ENCODE measurements around the gene HSD17B12.

HSD17B12 gene

DNA sequence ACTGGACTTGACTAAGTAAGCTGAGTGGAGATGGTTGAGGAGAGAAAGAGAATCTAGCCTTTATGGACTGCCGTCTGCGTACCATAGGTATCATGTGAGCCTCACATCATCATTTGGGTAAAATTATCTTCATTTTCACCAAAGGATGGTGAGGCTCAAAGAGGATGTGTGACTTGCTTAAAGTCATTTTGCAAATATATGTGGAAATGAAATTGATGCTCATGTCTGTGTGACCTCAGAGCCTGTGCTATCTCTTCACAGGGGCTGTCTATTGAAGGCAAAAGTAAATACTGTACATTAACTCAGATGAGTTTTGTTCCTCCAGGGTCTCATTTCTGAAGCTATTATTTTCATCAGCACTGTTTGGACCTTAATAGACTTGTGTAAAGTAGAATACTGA lies 116.8 kb downstream of the HSD17B12 start:
- in situ Hi-C loops (cut with MboI; ENCODE audit: low sequenced_read_pairs), result no loop called here

GRCh38 chr11:43797866-43798265 lies 117.3 kb downstream of the HSD17B12 start:
- in situ Hi-C loops (cut with MboI; ENCODE audit: low sequenced_read_pairs), result no loop called here

DNA sequence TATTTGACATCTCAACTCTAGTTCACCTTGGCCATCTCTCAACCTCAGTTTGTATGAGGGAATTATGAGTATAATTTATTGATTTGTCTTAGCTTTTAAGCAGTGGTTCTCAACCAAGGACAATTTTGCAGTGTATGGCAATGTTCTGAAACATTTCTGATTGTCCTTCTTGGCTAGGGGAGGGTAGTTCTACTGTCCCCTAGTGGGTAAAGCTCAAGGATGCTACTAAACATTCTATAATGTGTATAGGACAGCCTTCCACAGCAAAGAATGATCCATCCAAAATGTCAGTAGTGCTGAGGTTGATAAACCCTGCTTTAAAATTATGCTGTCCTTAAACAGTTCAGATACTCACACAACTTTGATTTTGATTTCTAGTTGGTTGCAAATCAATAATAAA lies 122.0 kb downstream of the HSD17B12 start:
- in situ Hi-C loops (cut with MboI; ENCODE audit: low sequenced_read_pairs), result no loop called here

DNA sequence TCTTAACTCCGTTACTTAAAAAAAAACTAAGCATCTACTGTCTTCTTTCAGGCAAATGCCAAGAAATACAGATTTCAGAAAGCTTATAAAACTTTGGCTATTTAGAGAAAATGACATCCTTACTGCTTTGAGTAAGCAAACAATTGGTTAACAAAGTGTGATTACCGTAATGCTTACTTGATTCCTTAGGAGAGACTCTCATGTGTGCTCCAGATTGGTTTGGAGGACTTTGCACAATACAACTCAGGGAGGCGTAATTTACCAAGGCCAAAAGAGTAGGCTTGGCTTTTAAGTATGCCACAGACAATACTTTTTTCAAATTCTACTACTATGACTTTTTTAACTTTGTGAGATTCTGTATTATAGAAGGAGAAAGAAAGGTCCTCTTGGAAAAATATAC lies 123.2 kb downstream of the HSD17B12 start:
- in situ Hi-C loops (cut with MboI; ENCODE audit: low sequenced_read_pairs), result no loop called here

DNA sequence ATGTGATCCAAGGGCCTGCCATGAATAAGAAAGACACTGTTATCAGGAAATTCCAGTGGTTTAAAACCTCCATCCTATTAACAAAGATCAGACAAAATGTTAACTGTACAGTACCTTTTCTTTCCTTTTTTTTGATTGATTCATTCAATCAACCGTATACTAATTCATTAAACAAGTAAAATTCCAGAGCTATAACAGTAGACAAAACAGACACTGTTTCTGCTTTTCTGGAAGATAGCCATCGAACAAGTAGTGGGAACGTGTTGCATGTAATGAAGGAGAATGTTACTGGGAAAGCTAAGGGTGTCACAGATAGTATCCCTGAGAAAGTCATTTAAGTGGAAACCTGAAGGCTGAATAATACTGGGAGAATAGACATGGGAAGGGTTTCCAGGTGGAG lies 126.4 kb downstream of the HSD17B12 start:
- in situ Hi-C loops (cut with MboI; ENCODE audit: low sequenced_read_pairs), result no loop called here

GRCh38 chr11:43810929-43811596 lies 130.5 kb downstream of the HSD17B12 start:
- in situ Hi-C loops (cut with MboI; ENCODE audit: low sequenced_read_pairs), result no loop called here

DNA sequence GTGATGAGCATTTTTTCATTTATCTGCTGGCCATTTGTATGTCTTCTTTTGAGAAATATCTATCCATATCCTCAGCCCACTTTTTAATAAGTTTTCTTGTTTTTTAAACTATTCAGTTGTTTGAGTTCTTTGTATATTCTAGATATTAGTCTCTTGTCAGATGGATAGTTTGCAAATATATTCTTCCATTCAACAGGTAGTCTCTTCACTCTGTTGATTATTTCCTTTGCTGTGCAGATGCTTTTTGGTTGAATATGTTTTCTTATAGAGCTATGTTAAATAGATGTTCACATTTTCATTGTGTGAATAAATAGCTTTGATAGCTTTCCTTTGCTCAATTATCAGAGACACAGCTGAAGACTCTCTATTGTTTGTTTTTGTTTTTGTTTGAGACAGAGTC lies 131.9 kb downstream of the HSD17B12 start:
- in situ Hi-C loops (cut with MboI; ENCODE audit: low sequenced_read_pairs), result no loop called here

- in situ Hi-C loops (cut with MboI; ENCODE audit: low sequenced_read_pairs), result no loop called here
Measured at GRCh38 chr11:43818220-43818619, 137.7 kb downstream of the HSD17B12 start.

DNA sequence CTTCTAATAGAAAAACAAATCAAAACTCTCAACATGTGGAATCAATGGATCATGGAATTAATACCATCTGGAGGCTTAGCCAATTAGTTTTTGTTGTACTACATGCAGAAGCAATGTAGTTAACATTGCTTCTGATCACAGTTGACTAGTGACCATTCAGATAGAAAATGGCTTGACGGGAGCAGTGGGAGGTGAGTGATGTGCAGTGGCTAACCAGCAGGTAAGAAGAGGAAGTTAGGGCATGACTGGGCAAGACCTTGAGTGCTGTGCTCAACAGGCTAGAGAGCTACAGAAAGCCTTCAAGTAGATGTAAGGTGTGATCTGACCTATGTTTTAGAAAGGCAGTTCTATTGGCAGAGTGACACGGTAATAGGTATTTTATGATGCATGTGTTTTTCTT lies 139.4 kb downstream of the HSD17B12 start:
- in situ Hi-C loops (cut with MboI; ENCODE audit: low sequenced_read_pairs), result no loop called here

DNA sequence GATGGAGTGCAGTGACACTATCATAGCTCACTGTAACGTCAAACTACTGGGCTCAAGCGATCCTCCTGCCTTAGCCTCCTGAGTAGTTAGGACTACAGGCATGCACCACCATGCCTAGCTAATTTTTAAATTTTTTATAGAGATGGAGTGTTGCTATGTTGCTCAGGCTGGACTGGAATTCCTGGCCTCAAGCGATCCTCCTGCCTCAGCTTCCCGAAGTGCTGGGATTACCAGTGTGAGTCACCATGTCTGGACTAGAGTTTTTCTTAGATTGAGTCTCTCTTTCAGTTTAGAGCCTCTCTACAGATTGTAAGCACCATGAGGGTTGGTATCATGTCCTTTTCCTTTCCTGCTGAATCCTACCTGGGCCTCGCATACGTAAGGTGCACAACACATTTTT lies 142.8 kb downstream of the HSD17B12 start:
- in situ Hi-C loops (cut with MboI; ENCODE audit: low sequenced_read_pairs), result no loop called here

DNA sequence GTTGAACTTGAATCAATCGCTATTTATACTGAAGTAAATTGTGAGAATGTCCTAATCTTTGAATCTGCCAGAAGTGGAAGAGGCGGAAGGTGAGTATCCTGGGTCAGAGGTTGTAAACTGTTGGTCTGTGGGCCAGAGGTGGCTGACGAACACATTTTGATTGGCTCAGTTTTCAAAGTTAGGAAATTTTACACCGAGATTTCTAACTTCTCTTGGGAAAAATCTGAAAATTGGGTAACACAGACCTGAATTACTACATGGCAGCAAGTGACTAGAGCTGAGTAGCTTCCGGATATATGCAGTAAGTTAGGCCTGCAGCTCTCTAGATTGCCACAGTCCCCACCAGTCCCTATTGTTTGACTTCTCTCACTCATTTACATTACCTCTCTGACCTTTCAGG lies 143.3 kb downstream of the HSD17B12 start:
- in situ Hi-C loops (cut with MboI; ENCODE audit: low sequenced_read_pairs), result no loop called here

DNA sequence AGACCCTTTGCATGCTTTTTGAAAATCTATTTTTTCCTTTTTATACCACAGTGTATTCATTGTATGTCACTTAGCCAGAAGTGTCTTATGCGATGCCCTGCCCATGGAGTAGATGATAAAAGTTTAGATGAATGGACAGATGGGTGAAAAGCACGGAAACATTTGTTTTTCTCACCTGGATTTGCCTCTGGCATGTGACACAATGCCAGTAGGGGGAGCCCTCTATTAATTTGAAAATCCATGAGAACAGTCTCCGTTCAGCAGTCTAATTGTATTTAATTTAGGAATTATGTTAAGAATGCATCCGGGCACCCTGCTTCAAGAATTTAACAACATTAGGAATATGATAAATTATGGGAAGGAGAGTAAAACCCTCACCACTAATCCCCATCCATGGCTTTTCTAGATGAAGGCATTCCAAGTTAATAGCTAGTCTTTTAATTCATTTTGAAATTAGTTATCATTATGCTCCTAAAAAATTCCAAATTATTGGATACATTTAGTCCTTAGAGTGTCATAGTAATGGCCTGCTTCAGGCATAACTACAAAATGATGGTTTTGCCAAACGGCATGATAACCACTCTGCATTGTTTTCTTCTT lies 144.8 kb downstream of the HSD17B12 start:
- in situ Hi-C loops (cut with MboI; ENCODE audit: low sequenced_read_pairs), result no loop called here

- in situ Hi-C loops (cut with MboI; ENCODE audit: low sequenced_read_pairs), result no loop called here
Measured at GRCh38 chr11:43830928-43831440, 150.4 kb downstream of the HSD17B12 start.

GRCh38 chr11:43832536-43832935 lies 152.0 kb downstream of the HSD17B12 start:
- in situ Hi-C loops (cut with MboI; ENCODE audit: low sequenced_read_pairs), result no loop called here

DNA sequence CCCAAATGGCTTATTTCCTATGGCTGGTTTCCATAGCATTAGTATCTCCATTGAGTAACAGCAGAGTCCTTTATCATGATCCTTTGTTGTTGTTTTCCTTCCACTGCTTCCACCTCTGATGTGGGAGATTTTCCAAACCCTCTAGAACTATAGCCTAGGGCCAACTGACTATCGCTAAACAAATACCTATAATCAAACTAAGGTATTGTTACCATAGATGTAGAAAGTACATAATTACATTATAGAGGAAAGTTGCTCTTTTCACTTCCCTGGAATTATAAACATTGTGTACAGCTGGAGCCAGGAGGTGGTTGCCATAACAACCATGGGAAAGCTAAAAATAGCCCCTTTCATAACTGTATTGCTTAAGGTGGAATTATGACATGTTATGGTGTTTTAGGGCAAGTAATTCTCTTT lies 153.1 kb downstream of the HSD17B12 start:
- in situ Hi-C loops (cut with MboI; ENCODE audit: low sequenced_read_pairs), result no loop called here

DNA sequence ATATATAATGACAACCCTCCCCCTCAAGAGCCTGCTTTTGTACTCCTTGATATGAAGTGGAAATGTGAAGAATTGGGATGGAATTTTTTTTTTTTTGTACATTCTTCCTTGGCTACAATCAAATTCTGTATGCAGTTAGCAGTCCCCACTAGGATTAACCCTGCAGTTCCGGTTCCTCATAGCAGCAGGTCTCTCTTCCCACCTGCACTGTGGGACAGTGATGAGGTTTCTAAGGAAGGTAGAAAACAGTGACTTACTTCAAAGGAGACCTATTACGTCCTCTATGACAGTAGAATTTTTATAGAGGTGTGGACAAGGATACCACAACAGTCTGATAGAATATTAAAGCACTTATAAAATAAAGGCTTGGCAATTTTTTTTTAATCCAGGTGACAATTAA lies 153.7 kb downstream of the HSD17B12 start:
- in situ Hi-C loops (cut with MboI; ENCODE audit: low sequenced_read_pairs), result no loop called here

- in situ Hi-C loops (cut with MboI; ENCODE audit: low sequenced_read_pairs), result no loop called here
Measured at GRCh38 chr11:43835104-43835503, 154.6 kb downstream of the HSD17B12 start.

DNA sequence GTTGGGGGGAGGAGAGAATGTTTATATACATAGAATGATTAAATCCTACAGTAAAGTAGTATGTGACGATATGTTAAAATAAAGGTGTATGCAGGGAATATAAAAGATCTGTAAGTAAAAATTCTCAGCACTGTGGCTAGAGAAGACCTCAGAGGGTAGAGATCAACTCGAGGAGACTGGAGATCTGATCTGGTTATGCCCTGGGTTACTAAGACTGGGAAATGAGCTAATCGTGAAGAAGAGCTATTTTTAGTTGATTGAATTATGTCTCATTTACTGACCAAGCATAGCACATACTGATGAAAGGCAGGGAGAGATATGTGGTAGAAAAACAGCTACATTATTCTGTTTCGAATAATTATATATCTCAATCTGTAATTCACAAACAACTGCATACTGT lies 157.3 kb downstream of the HSD17B12 start:
- in situ Hi-C loops (cut with MboI; ENCODE audit: low sequenced_read_pairs), result no loop called here

- in situ Hi-C loops (cut with MboI; ENCODE audit: low sequenced_read_pairs), result no loop called here
Measured at GRCh38 chr11:43842021-43842420, 161.5 kb downstream of the HSD17B12 start.

DNA sequence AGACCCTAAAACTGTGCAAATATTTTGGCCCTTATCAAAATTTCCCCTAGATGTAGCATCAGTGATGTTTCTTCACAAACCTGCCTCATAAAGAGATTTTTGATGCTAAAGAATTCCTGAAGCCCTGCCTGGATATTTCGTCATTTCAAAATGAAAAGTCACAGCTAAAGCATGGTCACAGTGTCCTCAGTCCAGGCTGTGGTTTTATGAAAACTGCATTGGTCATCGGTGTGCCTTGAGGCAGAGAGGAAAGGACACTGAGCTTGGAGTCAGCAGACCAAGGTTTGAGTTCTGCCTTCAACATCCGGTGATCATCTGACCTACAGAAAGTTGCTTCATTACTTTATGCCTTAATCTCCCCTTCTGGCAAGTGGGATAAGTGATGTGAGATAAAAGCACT lies 165.3 kb downstream of the HSD17B12 start:
- in situ Hi-C loops (cut with MboI; ENCODE audit: low sequenced_read_pairs), result no loop called here

- in situ Hi-C loops (cut with MboI; ENCODE audit: low sequenced_read_pairs), result no loop called here
Measured at GRCh38 chr11:43852057-43852636, 171.6 kb downstream of the HSD17B12 start.

DNA sequence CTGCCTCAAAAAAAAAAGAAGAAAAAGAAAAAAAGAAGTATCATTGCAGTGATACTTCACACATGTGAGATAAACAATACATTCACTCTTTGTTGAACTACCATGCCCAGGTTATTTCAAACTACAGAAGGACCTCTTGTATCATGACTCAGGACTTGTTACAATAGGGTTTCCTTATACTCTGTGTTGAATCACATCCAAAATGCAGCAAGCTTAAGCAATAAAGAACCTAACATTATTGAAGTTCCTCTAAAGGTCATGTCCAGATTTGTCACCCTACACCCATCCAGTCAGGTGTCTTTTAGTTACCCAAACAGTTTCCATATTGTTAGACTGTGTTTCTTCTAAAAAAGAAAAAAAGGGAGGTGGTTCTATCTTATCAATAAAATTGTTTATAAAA lies 173.2 kb downstream of the HSD17B12 start:
- in situ Hi-C loops (cut with MboI; ENCODE audit: low sequenced_read_pairs), result no loop called here

Data from HL-60/S4 treated with phorbol 12-myristate 13-acetate at 8.2 ng/mL for 4 days and 3 days (cell line).